Fibroblast of the aortic adventitia (primary cell): ENCODE data around the gene HOXD9. TPM values are rescaled to one million over a fixed set of nuclear protein-coding genes. Genes with fewer than 3 reads are reported as not detected.

Source experiments
- DNase-seq: peaks from one replicate; pipeline ENCODE4 v3.0.0-alpha.2; 2010; ENCODE audit warnings: low read depth
- H3K4me3 ChIP-seq: 2 replicates; pipeline ENCODE4 v1.5.1; 2011; ENCODE audit warnings: low read depth, mild to moderate bottlenecking, control low read depth, low read length, moderate library complexity
- total RNA-seq: library from RNA; depleted of rRNA; stranded (reverse); fragments of >200 nt; gene quantifications from 2 replicates; pipeline ENCODE4 v1.2.3, GENCODE V29; 2012; ENCODE audit warnings: low replicate concordance
- TF ChIP-seq, protein P1 (sequence below): IDR thresholded peaks from 2 replicates; pipeline ENCODE4 v1.5.1; 2011; ENCODE audit warnings: mild to moderate bottlenecking, low read length, control low read depth, inconsistent platforms; ENCODE audit not compliant: insufficient read depth

Gene HOXD9
- total RNA-seq, 1 donor, result not detected

GRCh38 chr2:176112375-176113302 is 9.9 kb upstream of the HOXD9 start:
- TF ChIP-seq, protein P1, sequence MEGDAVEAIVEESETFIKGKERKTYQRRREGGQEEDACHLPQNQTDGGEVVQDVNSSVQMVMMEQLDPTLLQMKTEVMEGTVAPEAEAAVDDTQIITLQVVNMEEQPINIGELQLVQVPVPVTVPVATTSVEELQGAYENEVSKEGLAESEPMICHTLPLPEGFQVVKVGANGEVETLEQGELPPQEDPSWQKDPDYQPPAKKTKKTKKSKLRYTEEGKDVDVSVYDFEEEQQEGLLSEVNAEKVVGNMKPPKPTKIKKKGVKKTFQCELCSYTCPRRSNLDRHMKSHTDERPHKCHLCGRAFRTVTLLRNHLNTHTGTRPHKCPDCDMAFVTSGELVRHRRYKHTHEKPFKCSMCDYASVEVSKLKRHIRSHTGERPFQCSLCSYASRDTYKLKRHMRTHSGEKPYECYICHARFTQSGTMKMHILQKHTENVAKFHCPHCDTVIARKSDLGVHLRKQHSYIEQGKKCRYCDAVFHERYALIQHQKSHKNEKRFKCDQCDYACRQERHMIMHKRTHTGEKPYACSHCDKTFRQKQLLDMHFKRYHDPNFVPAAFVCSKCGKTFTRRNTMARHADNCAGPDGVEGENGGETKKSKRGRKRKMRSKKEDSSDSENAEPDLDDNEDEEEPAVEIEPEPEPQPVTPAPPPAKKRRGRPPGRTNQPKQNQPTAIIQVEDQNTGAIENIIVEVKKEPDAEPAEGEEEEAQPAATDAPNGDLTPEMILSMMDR, result no peak
- no peak for DNase-seq
- no peak overlapping the region for H3K4me3 ChIP-seq

DNA sequence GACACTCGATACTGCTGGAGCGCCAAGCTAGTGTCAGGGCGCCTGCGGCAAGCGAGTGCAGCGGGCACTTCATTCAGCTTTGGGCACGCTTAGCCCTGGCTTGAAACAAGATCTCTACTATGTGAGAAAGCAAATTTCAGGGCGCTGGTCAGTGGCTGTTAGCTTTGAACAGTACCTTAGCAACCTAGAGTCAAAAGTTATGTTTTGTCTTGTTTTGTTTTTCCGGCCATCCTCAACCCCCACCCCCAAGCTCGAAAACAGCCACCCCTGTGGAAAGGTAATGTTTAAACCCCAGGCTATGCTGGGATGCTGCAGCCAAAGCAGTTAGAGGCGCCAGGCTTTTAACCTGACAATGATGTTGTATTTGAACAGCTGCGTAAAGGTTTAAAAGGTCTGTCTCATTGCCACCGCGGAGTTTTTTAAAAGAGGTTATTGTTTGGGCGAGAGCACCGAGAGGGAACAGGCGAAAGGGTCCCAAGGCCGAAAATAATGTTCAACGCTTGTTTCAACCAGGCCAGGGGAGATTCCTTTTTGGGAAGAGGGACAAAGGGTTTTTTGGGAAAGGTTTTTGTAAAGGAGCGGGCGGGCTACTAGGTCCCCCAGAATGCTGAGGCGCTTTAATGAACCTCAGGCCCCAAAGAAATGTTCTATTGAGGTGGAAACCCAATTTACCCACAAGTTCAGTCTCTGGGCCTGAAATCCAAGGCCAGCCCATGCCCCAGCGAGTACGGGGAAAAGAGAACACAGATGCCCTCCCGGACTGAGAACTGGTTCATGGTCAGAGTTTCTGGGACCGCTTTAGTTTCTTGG is 8.2 kb upstream of the HOXD9 start:
- TF ChIP-seq, protein P1, result no peak
- H3K4me3 ChIP-seq, result no peak overlapping the region
- no peak for DNase-seq

DNA sequence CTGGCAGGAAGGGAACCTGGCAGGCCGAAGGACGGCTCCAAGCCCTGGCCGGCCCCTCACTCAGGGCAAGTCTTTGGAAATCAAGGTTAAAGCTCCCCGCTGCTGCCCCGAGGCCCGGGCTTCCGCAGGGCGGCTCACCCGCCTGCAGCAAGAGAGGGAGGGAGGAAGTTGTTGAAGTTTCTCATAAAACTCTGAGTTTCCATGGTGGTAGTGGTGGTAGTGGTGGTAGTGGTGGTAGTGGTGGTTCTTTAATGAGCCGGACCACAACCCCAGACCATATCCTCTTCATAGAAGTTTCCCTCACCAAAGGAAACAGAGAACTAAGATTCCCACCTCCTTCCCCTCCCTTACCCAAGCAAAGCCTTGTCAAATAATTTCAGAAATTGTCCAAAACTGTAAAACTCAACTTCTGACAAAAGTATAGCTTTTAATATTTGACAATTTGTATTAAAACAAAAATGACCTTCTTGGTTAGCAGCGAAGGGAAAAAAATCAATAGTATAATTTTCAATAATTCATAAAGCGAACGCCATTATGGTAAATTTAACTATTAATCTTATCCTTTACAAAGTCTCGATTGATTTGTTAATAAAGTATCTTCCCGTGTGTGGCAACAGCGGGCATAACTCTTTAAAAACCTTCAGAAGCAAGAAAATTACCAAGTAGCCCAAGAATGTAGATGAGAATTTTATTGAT is 7.4 kb upstream of the HOXD9 start:
- TF ChIP-seq, protein P1, result no peak
- DNase-seq, result no peak
- no peak overlapping the region for H3K4me3 ChIP-seq

GRCh38 chr2:176115883-176116813 is 6.4 kb upstream of the HOXD9 start, which contains the start of gene HOXD10:
TSS of gene HOXD10 (plus strand) at chr2:176116778. CDS start at chr2:176116834, 56 bp downstream.
- DNase-seq, result no peak
- H3K4me3 ChIP-seq, result no peak within 1 kb of the TSS
- TF ChIP-seq, protein P1, result no peak

DNA sequence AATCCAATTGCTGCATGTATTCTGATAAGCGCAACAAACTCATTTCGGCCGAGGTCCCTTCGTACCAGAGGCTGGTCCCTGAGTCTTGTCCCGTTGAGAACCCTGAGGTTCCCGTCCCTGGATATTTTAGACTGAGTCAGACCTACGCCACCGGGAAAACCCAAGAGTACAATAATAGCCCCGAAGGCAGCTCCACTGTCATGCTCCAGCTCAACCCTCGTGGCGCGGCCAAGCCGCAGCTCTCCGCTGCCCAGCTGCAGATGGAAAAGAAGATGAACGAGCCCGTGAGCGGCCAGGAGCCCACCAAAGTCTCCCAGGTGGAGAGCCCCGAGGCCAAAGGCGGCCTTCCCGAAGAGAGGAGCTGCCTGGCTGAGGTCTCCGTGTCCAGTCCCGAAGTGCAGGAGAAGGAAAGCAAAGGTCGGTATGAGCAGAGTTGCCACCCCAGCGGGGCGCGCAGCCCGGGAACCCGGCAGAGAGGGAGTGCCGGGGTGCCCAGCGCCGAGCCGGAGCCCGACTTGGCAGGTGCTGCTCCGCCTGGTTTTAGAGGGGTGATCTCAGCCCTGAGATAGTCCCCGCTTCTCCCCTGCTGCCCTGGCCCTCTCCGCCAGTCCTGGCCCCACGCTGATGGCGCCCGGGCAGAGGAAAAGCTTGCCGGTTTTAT is 5.2 kb upstream of the HOXD9 start:
- no peak for DNase-seq
- TF ChIP-seq, protein P1, result no peak
- H3K4me3 ChIP-seq, result no peak overlapping the region
